Measurements from ENCODE around the gene GPR137. TPM values are rescaled to one million over a fixed set of nuclear protein-coding genes. Genes with fewer than 3 reads are reported as not detected.

GPR137 gene
- total and polyA plus RNA-seq, 9 of the 15 experiments (the other 6 are each of a cell fraction or from before 2014, with no cell fraction given), result 0.32 to 26.7 (median 10.7) TPM

- TF ChIP-seq ZNF518B (CRISPR knock-in tag; IDR thresholded peaks at IDR 0.05), result no peak
- no peak for TF ChIP-seq SMAD1 (IDR thresholded peaks at IDR 0.05; ENCODE audit: low read depth, low read length, partially characterized antibody)
- TF ChIP-seq SIN3A (IDR thresholded peaks at IDR 0.05; ENCODE audit: borderline replicate concordance in 2 of 2, control insufficient read depth in 1 of 2, low read depth in 2 of 2, low read length in 2 of 2), result peak in 1 of 2 experiments; percentile 80; a peak in 1 of 4 replicates
- no peak for TF ChIP-seq E2F8 (IDR thresholded peaks at IDR 0.05; ENCODE audit: low read depth, partially characterized antibody)
- TF ChIP-seq MTF1 (CRISPR knock-in tag; IDR thresholded peaks at IDR 0.05; ENCODE audit: borderline replicate concordance), result no peak
- TF ChIP-seq ZNF444 (CRISPR knock-in tag; IDR thresholded peaks at IDR 0.05), result no peak
- TF ChIP-seq, protein P1, sequence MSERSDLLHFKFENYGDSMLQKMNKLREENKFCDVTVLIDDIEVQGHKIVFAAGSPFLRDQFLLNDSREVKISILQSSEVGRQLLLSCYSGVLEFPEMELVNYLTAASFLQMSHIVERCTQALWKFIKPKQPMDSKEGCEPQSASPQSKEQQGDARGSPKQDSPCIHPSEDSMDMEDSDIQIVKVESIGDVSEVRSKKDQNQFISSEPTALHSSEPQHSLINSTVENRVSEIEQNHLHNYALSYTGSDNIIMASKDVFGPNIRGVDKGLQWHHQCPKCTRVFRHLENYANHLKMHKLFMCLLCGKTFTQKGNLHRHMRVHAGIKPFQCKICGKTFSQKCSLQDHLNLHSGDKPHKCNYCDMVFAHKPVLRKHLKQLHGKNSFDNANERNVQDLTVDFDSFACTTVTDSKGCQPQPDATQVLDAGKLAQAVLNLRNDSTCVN (CRISPR knock-in tag; IDR thresholded peaks at IDR 0.05), result no peak
- TF ChIP-seq, protein P2, sequence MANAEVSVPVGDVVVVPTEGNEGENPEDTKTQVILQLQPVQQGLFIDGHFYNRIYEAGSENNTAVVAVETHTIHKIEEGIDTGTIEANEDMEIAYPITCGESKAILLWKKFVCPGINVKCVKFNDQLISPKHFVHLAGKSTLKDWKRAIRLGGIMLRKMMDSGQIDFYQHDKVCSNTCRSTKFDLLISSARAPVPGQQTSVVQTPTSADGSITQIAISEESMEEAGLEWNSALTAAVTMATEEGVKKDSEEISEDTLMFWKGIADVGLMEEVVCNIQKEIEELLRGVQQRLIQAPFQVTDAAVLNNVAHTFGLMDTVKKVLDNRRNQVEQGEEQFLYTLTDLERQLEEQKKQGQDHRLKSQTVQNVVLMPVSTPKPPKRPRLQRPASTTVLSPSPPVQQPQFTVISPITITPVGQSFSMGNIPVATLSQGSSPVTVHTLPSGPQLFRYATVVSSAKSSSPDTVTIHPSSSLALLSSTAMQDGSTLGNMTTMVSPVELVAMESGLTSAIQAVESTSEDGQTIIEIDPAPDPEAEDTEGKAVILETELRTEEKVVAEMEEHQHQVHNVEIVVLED (CRISPR knock-in tag; IDR thresholded peaks at IDR 0.05), result no peak
- TF ChIP-seq, protein P3, sequence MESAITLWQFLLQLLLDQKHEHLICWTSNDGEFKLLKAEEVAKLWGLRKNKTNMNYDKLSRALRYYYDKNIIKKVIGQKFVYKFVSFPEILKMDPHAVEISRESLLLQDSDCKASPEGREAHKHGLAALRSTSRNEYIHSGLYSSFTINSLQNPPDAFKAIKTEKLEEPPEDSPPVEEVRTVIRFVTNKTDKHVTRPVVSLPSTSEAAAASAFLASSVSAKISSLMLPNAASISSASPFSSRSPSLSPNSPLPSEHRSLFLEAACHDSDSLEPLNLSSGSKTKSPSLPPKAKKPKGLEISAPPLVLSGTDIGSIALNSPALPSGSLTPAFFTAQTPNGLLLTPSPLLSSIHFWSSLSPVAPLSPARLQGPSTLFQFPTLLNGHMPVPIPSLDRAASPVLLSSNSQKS (CRISPR knock-in tag; IDR thresholded peaks at IDR 0.05), result no peak
Measured at GRCh38 chr11:64251016-64251752, 34.5 kb upstream of the GPR137 start, which contains the start of gene PLCB3 (continued).
